Tibial nerve (tissue), 4 donors: ENCODE measurements around the gene IQCF6.

Experiments used
- EP300 ChIP-seq, 2 donors: sonication (generic); formaldehyde crosslinking; IDR thresholded peaks; one replicate each; pipeline ENCODE4 v1.6.1; 2017; ENCODE audit warnings: antibody characterized with exemption in 2 of 2, mild to moderate bottlenecking in 1 of 2
- POLR2A ChIP-seq, 2 donors: fragments of 450-650 bp; IDR thresholded peaks; one replicate each; pipeline ENCODE4 v1.6.1; 2017; ENCODE audit warnings: antibody characterized with exemption in 2 of 2, mild to moderate bottlenecking in 2 of 2, moderate library complexity in 2 of 2
- TF ChIP-seq, protein P1 (sequence below), 5 experiments: fragments of 200-600 bp in 3 of 5; fragments of 450-650 bp in 2 of 5; sonication (generic) in 3 of 5; IDR thresholded peaks; one replicate each; pipeline ENCODE4 v1.5.1; 2016 to 2019; ENCODE audit warnings: antibody characterized with exemption in 5 of 5, mild to moderate bottlenecking in 3 of 5, moderate library complexity in 2 of 5

DNA sequence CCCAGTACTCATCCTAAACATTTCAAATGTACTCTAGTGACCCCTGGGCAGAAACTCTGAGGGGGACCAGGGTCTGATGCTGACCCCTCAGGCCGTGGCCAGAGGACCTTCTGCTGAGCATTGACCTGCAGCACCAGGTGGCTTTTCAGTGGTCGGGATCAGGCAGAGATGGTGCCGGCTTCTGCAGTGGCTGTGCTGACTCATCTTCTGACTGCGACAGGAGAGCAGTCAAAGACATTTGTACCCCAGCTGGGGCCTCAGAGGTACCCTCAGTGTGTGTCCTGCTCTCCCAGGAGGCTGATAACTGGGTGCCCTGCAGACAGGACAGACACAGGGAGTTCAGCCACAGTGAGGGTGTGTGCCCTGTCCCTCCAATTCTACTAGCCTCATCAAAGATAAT is 36.6 kb upstream of the IQCF6 start:
- TF ChIP-seq, protein P1, sequence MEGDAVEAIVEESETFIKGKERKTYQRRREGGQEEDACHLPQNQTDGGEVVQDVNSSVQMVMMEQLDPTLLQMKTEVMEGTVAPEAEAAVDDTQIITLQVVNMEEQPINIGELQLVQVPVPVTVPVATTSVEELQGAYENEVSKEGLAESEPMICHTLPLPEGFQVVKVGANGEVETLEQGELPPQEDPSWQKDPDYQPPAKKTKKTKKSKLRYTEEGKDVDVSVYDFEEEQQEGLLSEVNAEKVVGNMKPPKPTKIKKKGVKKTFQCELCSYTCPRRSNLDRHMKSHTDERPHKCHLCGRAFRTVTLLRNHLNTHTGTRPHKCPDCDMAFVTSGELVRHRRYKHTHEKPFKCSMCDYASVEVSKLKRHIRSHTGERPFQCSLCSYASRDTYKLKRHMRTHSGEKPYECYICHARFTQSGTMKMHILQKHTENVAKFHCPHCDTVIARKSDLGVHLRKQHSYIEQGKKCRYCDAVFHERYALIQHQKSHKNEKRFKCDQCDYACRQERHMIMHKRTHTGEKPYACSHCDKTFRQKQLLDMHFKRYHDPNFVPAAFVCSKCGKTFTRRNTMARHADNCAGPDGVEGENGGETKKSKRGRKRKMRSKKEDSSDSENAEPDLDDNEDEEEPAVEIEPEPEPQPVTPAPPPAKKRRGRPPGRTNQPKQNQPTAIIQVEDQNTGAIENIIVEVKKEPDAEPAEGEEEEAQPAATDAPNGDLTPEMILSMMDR (IDR thresholded peaks at IDR 0.05), result no peak
- TF ChIP-seq POLR2A (IDR thresholded peaks at IDR 0.05) (no peak), EP300 (IDR thresholded peaks at IDR 0.05) (no peak)
